HG03354 (cell line): ENCODE data around the gene C1S.

ENCODE experiments used
- ATAC-seq: cut with Tn5 transposase; IDR thresholded peaks from one replicate; pipeline ENCODE4 v1.9.1; 2021; ENCODE audit warnings: mild to moderate bottlenecking; ENCODE audit not compliant: unreplicated experiment, poor library complexity, severe bottlenecking

The C1S gene

DNA sequence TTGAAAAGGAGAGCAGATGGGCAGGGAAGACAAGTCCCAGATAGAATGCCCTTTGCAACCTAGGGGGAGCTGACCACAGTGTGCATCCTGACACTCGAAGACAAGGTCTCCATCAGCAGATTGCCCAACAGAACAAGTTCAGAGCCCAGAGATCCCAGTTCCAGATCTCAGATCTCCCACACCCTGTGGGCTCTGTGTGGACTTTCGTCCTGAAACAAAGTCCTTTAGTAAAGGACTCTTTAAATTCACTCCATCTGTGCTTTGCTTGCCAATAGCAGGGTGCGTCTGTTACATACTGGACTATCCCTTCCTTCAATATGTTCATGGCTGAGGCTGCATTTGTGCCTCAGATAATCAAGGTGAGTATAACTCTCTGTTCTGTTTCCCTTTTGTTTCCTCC, 57.2 kb downstream of the C1S start:
- no peak for ATAC-seq

DNA sequence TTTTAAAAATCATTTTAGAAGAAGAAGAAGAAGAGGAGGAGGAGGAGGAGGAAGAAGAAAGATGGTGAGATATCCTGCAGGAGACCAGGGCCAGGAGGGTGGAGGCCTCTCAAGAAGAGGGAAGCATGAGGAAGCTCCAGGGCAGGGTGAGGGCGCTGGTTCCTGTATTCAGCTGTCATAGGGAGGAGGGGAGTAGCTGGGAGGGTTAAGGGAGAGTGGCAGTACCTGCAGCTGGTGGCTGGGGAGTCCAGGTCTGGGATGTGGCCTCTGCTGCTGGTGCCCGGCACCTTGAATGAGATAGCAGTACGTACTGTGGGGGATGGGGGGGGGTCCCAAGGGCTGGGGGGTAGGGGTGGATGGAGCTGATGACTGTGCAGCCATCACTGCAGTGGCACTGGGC, 58.4 kb downstream of the C1S start:
- no peak for ATAC-seq

DNA sequence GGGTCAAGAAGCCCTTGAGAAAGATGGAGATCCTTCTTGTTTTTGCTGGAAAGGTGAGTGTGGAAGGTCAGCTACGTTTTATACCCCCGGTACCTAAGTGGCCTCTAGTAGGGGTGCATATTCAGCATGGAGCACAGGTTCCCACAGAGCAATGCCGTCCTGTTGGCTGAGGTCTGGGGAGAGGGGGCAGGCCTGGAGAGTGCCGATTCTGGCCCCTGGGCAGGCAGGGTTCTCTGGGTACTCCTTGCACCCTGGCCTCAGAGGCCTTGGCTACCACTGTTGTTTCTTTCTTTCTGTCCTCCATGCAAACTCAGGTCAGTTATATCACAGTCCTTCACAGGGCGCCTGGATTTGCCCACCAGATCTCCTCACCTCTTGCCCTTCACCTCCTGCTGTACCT, 59.6 kb downstream of the C1S start:
- no peak for ATAC-seq
